ENCODE results near the gene FBXL7.

Gene FBXL7

GRCh38 chr5:15877914-15878313 lies 377.9 kb downstream of the FBXL7 start:
- no peak for DNase-seq (ENCODE audit: low read depth, low spot score)

DNA sequence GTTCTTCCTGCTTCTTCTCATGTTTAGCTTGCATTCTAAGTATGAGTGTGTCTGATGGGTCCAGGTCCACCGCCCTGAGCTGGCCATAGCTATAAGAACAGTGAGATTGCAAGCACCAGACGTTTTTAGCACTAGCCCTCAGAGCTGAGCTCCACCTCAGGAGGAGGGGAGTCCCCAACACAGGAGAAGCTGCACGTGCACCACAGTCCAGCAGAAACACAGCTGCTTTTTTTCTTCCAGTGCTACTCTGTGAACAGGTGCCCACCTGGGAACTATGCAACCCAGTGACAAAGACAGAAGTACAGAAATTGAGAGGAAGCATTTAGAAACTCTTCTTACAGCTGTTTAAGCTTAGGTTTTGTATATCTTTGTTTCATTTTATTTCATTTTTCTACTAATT lies 380.2 kb downstream of the FBXL7 start:
- DNase-seq (ENCODE audit: low read depth, low spot score): no peak

- no peak for DNase-seq (ENCODE audit: low read depth, low spot score)
Measured at GRCh38 chr5:15885156-15885555, 385.2 kb downstream of the FBXL7 start.

DNA sequence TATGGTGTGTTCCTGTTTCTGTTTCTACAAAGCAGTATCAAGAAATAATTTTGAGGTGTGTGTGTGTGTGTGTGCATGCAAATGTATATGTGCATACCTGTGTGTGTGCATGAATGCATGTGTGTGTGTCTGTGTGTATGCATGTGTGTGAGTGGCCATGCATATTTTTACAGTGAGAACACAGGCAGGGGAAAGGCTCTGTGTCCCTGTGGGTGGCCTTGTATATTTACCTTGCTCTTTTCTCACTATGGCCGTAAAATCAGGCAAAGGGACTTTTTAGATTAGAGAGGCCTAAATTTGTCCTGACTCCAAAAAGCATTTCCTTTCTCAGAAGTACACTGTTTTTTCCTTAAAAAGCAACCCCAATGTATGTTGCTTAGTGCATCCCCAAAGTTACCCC lies 386.2 kb downstream of the FBXL7 start:
- no peak for DNase-seq (ENCODE audit: low read depth, low spot score)

- DNase-seq (ENCODE audit: low read depth, low spot score): no peak
Measured at GRCh38 chr5:15887093-15887492, 387.1 kb downstream of the FBXL7 start.

- DNase-seq (ENCODE audit: low read depth, low spot score): no peak
Measured at GRCh38 chr5:15889001-15889400, 389.0 kb downstream of the FBXL7 start.

DNA sequence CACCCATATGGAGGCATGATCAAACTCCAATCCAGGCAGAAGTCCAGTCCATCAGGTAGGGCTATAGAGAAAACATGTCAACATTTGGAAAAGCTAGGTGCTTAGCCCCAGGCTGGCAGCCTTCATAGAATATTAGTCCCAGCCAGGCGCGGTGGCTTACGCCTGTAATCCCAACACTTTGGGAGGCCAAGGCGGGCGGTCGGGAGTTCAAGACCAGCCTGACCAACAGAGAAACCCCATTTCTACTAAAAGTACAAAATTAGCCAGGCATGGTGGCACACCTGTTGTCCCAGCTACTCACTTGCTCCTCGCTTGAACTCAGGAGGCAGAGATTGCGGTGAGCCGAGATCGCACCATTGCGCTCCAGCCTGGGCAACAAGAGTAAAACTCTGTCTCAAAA lies 393.9 kb downstream of the FBXL7 start:
- no peak for DNase-seq (ENCODE audit: low read depth, low spot score)

GRCh38 chr5:15897656-15898055 lies 397.7 kb downstream of the FBXL7 start:
- DNase-seq (ENCODE audit: low read depth, low spot score): no peak

DNA sequence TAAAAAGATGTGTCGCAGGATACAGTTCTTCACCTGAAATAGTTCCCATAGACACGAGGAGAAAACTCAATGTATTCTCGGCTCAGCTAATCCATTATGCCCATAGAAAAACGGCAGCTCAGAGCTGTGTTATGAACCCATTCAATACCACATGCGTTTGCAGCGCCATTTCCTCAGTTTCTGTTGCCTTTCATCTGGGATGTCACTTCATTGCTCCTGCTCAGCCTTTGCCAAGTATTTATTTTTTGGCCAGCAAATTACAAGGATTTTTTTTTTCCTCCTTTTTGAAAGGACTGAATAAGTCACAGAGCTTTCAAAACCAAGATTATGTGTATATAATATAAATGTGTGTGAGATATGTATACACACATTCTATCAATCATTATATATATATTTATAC lies 398.7 kb downstream of the FBXL7 start:
- DNase-seq (ENCODE audit: low read depth, low spot score): no peak

GRCh38 chr5:15899481-15899880 lies 399.5 kb downstream of the FBXL7 start:
- no peak for DNase-seq (ENCODE audit: low read depth, low spot score)

DNA sequence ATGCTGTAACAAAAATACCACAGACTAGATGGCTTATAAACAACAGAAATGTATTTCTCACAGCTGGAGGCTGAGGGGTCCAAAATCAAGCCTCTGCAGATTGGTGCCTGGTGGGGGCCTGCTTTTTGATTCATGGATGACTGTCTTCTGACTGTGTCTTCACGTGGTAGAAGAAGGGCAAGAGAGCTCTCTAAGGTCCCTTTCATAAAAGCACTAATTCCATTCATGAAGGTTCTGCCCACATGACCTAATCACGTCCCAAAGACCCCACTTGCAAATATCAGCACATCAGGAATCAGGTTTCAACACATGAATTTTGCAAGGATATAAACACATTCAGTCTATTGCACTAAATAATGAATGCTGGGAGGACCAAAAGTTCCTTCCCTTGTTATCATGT lies 401.2 kb downstream of the FBXL7 start:
- no peak for DNase-seq (ENCODE audit: low read depth, low spot score)

GRCh38 chr5:15902066-15902465 lies 402.1 kb downstream of the FBXL7 start:
- no peak for DNase-seq (ENCODE audit: low read depth, low spot score)

GRCh38 chr5:15904899-15905830 lies 405.2 kb downstream of the FBXL7 start:
- no peak for DNase-seq (ENCODE audit: low read depth, low spot score)

DNA sequence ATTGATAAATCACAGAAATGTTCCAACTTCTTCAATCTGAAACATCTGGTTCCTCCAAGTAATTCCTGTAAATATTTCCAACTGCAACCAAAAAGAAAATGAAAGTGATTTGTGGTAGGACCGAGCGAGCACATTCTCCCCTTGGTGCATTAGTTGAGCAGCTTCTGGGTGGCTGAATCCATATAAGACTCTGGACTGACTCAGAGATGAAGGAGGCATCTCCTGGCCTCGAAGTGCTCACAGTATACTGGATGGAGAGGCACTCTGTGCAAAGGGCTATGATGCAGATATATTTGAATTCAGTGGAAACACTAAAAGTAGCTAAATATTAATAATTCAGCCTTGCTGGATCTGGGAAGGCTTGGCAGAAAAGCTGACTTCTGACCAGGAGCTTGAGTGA lies 414.7 kb downstream of the FBXL7 start:
- no peak for DNase-seq (ENCODE audit: low read depth, low spot score)

DNA sequence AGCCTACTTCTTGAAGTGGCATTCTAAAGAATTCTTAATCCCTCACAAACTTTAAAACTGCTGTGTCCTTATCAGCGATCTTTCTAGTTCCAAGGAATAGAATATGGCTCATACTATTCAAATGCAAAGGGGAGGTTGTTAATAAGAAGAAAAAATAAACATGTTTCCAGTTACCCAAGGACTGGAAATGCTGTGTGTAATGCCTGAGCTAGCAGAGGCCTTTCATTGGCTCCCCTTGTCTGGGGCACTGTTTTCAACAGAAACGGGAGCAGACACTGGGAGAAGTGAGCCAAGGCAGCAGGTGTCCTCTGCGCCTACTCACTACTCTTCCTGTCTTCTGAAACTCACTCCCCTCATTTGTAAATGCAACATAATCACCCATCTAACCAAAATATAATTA lies 426.6 kb downstream of the FBXL7 start:
- no peak for DNase-seq (ENCODE audit: low read depth, low spot score)

DNA sequence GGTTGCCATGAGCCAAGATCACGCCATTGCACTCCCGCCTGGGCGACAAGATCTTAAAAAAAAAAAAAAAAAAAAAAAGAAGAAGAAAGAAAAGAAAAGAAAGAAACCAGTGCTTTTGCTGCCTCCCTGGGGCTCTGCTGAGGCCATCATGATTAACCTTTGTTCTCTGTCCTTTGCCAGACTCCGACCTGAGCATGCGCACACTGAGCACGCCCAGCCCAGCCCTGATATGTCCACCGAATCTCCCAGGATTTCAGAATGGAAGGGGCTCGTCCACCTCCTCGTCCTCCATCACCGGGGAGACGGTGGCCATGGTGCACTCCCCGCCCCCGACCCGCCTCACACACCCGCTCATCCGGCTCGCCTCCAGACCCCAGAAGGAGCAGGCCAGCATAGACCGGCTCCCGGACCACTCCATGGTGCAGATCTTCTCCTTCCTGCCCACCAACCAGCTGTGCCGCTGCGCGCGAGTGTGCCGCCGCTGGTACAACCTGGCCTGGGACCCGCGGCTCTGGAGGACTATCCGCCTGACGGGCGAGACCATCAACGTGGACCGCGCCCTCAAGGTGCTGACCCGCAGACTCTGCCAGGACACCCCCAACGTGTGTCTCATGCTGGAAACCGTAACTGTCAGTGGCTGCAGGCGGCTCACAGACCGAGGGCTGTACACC lies 427.9 kb downstream of the FBXL7 start:
- no peak for DNase-seq (ENCODE audit: low read depth, low spot score)

GRCh38 chr5:15929611-15930263 lies 429.8 kb downstream of the FBXL7 start:
- DNase-seq (ENCODE audit: low read depth, low spot score): no peak

DNA sequence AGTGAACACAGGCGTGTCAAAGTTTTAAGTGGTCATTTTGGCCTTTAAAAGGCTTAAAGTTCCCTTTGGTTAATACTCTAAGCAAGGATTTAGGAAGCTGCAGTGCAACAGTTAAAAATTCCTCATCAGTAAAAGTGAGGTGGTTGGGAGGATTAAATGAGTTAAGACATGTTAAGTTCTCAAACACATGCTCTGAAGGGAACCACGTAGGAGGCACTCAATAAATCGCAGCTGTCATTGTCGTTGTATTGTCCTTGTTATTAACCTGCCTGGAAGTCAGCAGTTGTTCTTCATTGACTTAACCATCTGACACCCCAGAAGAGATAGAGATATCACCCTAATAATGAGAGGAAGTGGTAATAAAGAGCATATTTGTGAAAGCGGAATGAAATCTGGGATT lies 432.1 kb downstream of the FBXL7 start:
- DNase-seq (ENCODE audit: low read depth, low spot score): no peak

DNA sequence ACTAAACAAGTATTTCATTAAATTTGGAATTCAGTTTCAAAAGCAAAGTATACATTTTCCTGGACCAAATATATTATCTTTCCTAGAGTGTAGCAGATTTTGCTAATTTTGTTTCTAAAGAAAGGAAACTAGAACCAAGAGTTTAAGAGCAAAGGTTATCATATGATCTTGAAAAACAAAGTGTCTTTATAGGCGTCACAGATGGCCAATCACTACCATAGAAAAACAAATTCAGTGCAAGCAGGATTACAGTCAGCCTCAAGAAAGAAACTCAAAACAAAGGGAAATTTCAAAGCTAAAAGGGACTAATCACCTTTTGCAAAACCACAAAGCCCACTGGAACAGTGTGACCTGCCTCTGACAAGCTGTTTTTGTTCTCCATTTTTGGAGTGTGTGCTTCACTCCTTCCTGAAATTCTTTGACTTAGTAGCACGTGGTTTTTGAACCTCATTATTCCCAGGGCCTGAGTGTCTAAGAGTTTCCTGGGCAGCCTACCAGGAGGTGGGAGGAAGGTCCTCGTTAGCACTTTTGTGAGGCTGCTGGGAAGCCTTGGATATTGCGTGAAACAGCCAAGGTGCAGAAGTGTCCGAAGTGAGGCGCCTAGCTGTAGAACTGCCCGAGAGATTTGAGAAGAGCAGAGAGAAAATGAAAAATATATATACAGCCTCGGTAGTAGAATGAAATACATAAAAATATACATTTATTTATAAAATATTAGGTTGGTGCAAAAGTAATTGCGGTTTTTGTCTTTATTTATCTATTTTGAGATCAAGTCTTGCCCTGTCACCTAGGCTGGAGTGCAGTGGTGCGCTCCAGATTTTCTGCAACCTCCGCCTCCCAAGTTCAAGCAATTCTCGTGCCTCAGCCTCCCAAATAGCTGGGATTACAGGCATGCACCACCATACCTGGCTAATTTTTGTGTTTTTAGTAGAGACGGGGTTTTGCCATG lies 433.6 kb downstream of the FBXL7 start:
- DNase-seq (ENCODE audit: low read depth, low spot score): no peak

DNA sequence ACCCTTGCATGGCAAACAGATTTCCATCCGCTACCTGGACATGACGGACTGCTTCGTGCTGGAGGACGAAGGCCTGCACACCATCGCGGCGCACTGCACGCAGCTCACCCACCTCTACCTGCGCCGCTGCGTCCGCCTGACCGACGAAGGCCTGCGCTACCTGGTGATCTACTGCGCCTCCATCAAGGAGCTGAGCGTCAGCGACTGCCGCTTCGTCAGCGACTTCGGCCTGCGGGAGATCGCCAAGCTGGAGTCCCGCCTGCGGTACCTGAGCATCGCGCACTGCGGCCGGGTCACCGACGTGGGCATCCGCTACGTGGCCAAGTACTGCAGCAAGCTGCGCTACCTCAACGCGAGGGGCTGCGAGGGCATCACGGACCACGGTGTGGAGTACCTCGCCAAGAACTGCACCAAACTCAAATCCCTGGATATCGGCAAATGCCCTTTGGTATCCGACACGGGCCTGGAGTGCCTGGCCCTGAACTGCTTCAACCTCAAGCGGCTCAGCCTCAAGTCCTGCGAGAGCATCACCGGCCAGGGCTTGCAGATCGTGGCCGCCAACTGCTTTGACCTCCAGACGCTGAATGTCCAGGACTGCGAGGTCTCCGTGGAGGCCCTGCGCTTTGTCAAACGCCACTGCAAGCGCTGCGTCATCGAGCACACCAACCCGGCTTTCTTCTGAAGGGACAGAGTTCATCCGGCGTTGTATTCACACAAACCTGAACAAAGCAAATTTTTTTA lies 436.7 kb downstream of the FBXL7 start:
- no peak for DNase-seq (ENCODE audit: low read depth, low spot score)

DNA sequence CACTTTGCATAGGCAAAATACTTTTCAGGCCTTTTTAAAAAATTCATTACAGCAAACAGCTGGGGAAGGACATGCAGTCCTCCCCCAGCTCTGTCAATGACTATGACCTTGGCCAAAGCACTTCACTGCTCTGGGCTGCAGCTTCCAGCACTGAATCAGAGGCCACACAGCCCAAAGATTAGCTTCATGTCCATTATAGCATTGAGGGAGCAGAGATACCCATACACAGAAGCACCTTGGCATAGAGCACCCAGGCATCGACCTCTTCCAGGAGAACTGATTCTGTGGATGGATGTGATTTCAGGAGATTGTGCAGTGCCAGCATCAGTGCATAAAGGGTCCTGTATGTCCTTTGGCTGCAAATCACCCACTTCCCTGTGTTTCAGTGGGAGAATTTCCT lies 437.7 kb downstream of the FBXL7 start:
- DNase-seq (ENCODE audit: low read depth, low spot score): no peak
